NCI-H128 (cell line): Measurements from ENCODE around the gene ITGB1.
"Not testable (repeated sequence)": the region's sequence is repeated elsewhere in the genome, so short reads cannot be mapped to it uniquely, and the experiment has no call there.

ENCODE experiments used
- DNase-seq: peaks from one replicate; lab custom pipeline; 2025; ENCODE audit not compliant: unreplicated experiment; lab: John Stamatoyannopoulos, UW

The ITGB1 gene

DNA sequence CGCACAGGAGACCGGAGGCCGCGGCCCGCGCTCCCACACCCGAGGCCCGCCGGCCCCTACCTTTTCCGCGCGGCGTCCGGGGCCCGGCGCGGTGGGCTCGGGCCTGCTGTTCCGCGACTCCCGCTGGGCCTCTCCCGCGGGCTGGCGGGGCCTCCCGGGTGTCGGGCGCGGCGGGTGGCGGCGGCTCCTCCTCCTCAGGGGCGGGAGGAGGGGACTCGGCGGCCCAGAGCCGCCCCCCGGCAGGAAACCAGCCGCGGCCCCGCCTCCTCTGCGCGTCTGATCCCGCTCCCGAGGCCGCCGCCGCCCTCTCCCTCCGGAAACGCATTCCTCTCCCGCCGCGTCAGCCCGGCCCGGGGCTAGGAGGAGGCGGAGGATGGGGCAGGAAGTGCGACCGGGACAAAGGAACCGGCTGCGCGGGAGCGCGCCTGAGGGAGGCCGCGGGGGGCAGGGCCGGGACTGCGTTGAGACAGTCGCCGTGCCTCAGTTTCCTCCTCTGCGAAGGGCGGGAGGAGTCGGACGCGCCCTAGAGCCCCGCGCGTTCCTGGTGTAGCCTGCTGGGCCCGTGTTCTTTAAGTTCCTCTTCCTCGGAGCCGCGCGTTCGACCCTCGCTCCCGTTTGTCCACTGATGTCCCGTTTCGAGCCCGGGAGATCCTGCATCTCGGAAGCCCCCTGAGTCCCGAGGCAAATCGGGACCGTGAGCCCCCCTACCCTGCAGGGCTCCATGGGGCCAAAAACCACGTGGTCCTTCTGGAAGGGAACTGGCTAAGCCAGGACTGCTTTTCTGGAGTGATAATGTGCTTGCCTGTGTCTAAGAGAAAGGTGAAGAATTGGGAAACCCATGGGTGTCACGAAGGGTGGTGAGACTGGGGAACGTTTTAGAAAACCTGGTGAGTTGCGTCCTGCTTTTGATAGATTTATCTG, at the start of gene ITGB1:
ITGB1 (minus strand) TSS at position 146 of the 921 bp plus-strand sequence. CDS start 22,672 bp downstream, outside the sequence.
- DNase-seq: peak; percentile 70

GRCh38 chr10:33006342-33006887, 48.4 kb upstream of the ITGB1 start:
- DNase-seq: no peak

DNA sequence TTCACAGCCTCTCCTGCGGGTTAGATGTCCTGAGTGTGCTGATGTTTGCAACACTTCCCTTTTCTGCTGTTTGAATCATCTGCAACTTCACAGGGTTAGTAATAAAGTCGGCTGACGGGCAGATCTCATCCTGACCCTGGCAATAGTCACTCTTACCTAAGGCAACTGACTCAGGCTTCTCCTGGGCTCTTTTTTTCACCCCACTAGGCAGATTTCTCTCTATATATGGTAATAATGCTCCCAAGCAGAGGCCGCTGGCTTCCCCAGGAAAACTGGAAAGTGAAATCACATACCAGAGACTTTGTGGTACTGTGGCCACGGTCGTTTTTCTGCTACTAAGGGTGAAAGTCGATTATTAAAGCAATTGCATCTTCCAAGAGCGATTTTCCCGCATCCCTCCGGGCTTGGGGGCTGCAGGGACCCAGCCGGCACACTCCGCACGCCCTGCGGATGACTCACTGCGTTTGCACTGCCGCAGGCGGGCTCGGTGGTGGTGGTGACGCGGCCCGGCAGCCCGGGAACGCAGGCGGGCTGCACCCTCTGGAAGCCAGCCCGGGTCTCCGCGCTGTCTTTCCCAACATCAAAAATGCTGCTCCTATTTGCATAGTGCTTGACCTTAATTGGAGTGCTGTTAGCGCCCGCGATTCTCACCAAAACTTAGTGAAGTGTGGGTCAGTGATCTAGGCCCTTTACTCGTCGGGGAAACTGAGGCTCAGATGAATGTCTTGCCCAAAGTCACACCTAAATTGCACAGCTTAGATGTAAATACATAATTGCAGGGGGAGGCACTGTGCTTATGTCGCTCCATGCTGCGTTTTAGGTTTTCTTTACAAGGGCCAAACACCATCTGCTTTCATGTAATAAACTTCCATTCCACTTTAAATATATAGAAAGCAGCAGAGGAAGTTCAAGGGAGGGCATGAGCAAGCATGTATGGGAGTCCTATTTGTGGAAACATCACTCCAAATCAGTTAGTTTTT, 47.6 kb upstream of the ITGB1 start:
- DNase-seq: no peak

GRCh38 chr10:33001908-33002492, 44.0 kb upstream of the ITGB1 start:
- no peak for DNase-seq

DNA sequence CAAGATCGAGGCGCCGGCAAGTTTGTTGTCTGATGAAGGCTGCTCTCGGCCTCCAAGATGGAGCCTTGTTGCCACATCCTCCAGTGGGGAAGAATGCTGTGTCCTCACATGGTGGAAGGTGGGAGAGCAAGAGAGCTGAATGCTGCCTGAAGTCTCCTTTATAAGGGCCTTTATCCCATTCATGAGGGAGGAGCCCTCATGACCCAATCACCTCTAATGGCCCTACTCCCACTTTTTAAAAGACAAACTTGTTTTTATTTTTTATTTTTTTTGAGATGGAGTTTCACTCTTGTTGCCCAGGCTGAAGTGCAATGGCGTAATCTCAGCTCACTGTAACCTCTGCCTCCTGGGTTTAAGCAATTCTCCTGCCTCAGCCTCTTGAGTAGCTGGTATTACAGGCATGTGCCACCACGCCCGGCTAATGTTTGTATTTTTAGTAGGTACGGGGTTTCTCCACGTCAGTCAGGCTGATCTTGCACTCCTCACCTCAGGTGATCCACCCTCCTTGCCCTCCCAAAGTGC, 40.1 kb upstream of the ITGB1 start:
- not testable (repeated sequence) for DNase-seq

- no peak for DNase-seq
Observed at GRCh38 chr10:32995751-32996150, 37.7 kb upstream of the ITGB1 start.

- no peak for DNase-seq
Observed at GRCh38 chr10:32995066-32995622, 37.1 kb upstream of the ITGB1 start.

GRCh38 chr10:32994632-32995031, 36.6 kb upstream of the ITGB1 start:
- DNase-seq: not testable (repeated sequence)

DNA sequence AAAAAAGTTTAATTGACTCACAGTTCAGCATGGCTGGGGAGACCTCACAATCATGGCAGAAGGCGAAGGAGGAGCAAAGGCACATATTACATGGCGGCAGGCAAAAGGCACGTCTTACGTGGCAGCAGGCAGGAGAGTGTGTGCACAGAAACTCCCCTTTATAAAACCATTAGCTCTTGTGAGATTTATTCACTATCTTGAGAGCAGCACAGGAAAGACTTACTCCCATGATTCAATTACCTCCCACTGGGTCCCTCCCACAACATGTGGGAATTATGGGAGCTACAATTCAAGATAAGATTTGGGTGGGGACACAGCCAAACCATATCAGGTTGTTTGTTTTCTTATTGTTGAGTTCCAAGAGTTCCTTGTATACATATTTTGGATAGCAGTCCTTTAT, 34.3 kb upstream of the ITGB1 start:
- not testable (repeated sequence) for DNase-seq

- DNase-seq: no peak
Observed at GRCh38 chr10:32990811-32991210, 32.8 kb upstream of the ITGB1 start.

GRCh38 chr10:32988604-32989003, 30.6 kb upstream of the ITGB1 start:
- no peak for DNase-seq

- DNase-seq: no peak
Observed at GRCh38 chr10:32987172-32987571, 29.1 kb upstream of the ITGB1 start.

DNA sequence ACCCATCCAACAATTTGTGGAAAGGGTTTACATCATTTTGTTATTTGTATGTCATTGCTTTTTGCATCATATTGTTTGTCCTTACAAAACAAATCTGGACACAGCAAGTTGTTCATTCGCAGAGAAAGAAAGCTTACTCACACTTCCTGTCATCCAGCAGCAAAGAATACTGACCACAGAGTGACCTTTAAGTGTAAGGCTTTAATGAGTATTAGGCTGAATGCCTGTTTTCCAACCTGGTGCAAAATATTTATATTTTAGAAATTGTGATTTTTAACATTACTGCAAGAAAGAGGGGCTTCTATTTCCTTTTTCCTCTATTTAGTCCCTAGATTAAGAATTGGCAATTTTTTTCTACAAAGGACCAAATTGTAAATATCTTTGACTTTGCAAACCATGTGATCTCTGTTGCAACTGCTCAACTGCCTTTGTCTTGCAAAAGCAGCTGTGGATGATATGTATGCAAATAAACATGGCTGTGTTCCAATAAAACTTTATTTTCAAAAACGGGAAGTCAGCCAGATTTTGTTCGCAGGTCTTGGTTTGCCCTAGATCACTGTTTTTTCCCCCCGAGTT, 27.8 kb upstream of the ITGB1 start:
- no peak for DNase-seq

DNA sequence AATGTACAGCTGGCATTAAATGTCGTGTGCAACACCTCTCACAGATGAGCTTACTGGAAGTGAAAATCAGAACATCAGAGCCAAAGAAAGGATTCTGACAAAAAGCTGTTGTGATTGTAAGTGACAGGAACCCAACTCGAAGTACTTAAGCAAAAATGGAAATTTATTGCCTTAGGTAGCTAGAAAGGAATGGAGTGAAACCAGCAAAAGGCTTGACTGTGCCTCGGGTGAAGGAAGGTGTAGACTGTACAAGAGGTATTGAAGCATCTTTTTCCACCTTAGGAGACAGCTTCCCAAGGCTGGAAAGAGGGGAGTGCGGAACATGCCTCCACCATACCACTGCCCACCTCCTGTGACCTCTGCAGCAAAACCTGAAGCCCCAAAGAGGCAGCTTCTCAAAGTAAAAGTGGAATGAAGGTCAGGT, 27.3 kb upstream of the ITGB1 start:
- no peak for DNase-seq

GRCh38 chr10:32984003-32984600, 26.1 kb upstream of the ITGB1 start:
- no peak for DNase-seq

DNA sequence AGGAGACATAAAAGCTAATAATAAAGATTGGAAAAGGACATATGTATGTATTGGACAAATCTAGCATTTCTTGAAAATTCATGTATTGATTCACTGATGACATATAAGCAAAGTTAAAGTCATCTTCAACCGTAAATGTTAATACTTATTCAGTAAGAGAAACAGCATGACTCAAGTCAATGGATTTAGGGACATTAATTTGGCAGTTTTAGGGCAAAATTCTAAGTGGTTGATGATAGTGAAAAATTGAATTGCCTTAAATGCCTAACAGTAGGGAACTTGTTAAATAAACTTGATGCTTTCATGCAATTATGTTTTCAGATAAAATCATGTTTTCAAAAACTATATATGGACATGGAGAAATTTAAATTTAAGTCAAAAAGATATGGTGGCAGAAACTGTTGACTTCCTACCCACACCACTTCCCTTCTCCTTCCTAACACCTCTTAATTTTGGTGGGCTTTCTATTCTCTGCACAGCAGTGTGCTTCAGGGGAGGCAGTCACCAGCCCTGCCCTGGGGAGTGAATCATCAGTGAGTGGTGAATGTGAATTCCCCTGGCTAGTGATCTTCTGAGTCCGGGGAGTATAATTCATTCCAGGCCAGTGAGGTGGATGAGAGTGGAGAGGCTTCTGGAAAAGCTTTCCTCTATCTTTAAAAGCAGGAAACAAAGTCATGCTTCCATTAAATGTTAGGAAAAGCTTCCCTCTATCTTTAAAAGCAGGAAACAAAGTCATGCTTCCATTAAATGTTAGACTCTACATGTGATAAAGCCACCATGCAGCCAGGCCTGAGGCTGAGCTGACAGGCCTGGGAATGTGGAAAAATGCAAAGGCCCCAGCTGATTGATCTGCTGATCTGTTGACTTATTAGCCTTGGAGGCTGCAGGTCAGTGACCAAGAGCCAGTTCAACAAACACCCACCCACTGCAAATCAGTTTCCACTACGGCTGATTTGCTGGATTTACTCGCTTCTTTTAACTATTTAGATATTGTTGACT, 25.2 kb upstream of the ITGB1 start:
- DNase-seq: no peak

GRCh38 chr10:32982293-32982709, 24.3 kb upstream of the ITGB1 start:
- DNase-seq: no peak

DNA sequence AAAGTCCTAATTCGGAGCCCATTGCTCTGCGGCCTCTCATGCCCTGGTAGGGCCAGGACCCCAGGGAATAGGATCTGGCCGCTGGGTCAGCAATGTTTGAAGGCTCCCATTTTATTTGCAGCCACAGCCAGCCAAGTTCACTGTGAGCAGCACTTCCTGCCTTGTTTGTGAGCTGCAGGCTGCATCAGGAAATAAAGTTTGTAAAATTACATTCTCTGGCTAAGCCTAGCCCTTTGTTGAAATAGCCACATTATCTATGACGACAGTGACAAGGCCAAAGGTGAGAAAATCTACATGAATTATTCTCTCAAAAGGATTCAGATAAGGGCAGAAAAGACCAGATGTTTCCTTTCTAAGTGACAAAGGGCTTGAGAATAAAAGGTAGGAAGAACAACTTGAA, 23.7 kb upstream of the ITGB1 start:
- no peak for DNase-seq
